IMR-90 (cell line): ENCODE data around the gene CARNS1.

Source experiments
- NFE2L2 ChIP-seq: fragments of 150-350 bp; IDR thresholded peaks from 2 replicates; pipeline ENCODE4 v1.6.1; 2016; ENCODE audit warnings: low read depth, mild to moderate bottlenecking, low read length
- POLR2A ChIP-seq: IDR thresholded peaks from 2 replicates; pipeline ENCODE4 v1.6.1; 2012; ENCODE audit warnings: mild to moderate bottlenecking, low read depth, low read length
- TF ChIP-seq, protein P1 (sequence below): fragments of 150-350 bp; IDR thresholded peaks from 2 replicates; pipeline ENCODE4 v1.6.1; 2016; ENCODE audit warnings: low read depth, mild to moderate bottlenecking, low read length, moderate library complexity, borderline replicate concordance
- TF ChIP-seq, protein P2 (sequence below): conservative IDR thresholded peaks from 2 replicates; pipeline ENCODE4 v1.5.1; 2012; ENCODE audit warnings: mild to moderate bottlenecking, low read depth, low read length, improper control_type of control experiment
- TF ChIP-seq, protein P3 (sequence below): fragments of 150-350 bp; IDR thresholded peaks from 2 replicates; pipeline ENCODE4 v1.6.1; 2017; ENCODE audit warnings: mild to moderate bottlenecking, antibody characterized with exemption, low read length, low read depth

DNA sequence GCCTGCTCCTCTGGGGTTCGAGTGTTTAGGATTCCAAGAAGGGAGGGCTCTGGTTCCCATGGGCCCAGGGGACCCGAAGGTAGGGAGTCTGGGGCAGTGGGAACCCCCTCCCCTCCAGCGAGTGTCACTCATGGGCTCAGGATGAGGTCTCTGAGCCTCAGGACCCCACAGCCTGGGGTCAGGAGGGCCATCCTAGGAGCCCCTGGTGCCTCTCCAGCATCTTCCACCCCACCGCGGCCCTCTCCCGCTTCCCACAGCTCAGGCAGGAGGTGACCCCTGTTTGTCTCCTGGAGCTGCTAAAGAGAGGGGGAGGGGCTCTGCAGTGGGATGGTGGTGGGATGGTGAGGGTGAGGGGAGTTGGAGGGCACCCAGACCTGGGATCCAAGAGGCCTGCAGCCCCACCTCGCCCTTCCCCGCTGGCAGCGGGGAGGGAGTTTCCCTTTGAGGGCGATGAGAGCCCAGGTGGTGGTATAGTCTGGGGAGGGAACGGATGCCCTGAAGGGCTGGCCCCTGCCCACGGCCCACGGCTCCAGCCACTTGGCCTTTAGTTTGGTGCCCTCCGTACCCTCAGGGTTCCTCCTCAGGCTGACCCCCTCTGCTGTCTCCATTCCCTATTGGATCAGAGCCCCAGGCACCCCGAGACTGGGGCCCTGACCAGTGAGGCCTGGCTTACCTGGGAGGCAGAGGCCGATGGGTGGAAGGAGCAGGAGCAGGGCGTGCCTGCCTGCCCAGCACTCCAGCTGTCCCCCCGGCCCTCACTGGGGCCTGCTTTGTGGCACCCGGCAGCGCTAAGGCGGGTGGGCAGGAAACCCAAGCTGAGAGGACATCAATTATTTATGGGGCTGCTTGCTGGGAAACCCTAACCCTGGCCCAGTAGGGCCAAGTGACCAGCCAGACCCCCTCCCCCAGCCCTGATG is 38.6 kb downstream of the CARNS1 start:
- TF ChIP-seq, protein P1, sequence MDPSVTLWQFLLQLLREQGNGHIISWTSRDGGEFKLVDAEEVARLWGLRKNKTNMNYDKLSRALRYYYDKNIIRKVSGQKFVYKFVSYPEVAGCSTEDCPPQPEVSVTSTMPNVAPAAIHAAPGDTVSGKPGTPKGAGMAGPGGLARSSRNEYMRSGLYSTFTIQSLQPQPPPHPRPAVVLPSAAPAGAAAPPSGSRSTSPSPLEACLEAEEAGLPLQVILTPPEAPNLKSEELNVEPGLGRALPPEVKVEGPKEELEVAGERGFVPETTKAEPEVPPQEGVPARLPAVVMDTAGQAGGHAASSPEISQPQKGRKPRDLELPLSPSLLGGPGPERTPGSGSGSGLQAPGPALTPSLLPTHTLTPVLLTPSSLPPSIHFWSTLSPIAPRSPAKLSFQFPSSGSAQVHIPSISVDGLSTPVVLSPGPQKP = no peak
- TF ChIP-seq, protein P2, sequence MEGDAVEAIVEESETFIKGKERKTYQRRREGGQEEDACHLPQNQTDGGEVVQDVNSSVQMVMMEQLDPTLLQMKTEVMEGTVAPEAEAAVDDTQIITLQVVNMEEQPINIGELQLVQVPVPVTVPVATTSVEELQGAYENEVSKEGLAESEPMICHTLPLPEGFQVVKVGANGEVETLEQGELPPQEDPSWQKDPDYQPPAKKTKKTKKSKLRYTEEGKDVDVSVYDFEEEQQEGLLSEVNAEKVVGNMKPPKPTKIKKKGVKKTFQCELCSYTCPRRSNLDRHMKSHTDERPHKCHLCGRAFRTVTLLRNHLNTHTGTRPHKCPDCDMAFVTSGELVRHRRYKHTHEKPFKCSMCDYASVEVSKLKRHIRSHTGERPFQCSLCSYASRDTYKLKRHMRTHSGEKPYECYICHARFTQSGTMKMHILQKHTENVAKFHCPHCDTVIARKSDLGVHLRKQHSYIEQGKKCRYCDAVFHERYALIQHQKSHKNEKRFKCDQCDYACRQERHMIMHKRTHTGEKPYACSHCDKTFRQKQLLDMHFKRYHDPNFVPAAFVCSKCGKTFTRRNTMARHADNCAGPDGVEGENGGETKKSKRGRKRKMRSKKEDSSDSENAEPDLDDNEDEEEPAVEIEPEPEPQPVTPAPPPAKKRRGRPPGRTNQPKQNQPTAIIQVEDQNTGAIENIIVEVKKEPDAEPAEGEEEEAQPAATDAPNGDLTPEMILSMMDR = no peak
- TF ChIP-seq, protein P3, sequence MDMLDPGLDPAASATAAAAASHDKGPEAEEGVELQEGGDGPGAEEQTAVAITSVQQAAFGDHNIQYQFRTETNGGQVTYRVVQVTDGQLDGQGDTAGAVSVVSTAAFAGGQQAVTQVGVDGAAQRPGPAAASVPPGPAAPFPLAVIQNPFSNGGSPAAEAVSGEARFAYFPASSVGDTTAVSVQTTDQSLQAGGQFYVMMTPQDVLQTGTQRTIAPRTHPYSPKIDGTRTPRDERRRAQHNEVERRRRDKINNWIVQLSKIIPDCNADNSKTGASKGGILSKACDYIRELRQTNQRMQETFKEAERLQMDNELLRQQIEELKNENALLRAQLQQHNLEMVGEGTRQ = no peak
- no peak for TF ChIP-seq POLR2A
- TF ChIP-seq NFE2L2 = no peak
